NCI-H1436 (cell line): ENCODE results near the gene NCKAP5.

ENCODE experiments used
- DNase-seq: peaks from one replicate; lab custom pipeline; 2025; lab: John Stamatoyannopoulos, UW

Gene NCKAP5

GRCh38 chr2:133421516-133422324, 146.5 kb downstream of the NCKAP5 start:
- no peak for DNase-seq

- DNase-seq = no peak
These were observed 147.5 kb downstream of the NCKAP5 start for GRCh38 chr2:133420788-133421187.

DNA sequence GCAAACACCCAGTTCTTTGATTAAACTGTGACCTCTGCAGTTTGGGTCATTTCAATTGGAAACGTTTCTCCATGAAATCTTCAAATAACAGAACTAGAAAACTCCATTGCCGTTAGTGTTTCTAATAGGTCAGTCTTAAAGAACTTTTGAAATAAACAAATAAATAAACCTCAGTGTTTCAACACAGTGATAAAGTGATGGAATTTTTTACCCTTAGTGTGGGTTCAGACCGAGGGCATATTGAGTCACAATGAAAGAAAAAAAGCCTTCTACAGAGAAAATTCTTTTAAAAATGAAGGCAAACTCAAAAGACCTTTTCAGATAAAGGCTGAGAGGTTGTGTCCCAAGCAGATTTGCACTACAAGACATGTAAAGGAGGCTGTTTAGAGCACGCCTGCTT, 149.6 kb downstream of the NCKAP5 start:
- DNase-seq = no peak

DNA sequence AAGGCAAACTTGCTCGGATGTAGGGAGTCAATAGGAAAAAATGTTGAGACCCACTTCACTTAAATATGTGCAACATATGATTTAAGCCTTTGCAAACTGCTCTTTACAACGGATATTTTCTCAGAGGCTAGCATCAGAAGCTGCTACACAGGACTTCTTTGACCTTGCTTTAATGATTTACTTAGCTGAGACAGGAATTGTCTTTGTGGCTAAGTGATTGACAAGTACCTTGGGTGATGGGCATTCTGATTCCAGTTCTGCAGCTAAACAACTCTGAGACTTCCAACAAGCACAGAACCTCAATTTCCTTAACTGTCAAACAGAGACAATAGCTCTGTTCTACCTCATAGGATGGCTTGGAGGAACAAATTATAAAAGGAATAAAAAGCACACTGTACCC, 150.2 kb downstream of the NCKAP5 start:
- DNase-seq = no peak

DNA sequence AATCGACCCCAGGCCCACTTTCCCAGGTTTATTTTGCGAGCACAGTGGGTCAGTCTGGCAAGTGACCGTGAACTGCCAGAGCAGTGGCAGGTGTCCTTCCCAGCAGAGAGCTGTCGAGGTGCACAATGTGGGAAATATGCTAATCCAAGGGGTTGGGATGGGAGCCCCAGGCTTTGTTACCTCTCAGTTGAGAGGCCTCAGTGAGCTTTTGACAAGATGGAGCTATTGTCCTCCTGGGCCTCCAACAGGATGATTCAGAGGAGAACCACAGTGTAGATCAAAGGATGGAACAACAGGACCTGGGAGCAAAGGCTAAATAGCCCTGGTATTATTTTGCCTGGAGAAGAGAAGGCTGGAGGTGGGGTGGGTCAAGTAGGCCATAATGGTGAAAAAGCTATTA, 150.8 kb downstream of the NCKAP5 start:
- no peak for DNase-seq

DNA sequence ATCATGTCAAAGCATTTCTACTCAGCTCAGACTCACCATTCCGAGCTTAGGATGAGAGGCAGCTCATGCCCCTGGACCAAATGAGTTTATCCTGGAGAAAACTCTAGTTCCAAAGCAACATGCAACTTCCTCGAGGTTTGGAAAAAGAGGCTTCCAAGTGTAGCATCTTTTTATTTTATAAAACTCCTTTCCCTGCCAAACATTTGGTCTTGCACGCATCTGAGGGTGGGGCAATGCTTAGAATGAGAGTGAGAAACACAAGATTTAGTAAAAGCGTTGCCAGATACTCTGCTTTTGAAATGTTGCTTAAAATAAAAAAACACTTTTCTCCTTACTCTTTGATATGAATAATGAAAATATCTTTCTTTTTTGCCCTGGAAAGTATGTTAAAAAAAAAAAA, 151.5 kb downstream of the NCKAP5 start:
- no peak for DNase-seq

DNA sequence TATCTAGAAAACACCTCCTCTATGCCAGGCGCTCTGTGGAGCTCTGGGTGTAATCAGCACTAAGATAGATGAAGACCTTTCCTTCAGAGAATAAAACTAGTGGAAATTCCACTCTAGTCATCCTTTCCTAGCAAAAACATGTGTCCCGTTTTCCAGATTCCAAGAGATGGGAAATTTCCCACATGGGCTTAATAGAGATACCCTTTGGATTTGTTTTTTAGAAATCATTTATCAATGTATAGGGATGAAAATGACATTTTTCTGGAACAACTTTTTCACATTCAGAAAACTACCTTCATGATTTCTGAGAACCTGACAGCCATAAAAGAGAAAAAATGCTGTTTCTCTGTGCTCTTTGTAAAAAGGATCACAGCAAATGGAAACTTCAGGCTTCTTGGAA, 152.1 kb downstream of the NCKAP5 start:
- DNase-seq = no peak

- no peak for DNase-seq
These were observed 152.9 kb downstream of the NCKAP5 start for GRCh38 chr2:133415210-133415876.

DNA sequence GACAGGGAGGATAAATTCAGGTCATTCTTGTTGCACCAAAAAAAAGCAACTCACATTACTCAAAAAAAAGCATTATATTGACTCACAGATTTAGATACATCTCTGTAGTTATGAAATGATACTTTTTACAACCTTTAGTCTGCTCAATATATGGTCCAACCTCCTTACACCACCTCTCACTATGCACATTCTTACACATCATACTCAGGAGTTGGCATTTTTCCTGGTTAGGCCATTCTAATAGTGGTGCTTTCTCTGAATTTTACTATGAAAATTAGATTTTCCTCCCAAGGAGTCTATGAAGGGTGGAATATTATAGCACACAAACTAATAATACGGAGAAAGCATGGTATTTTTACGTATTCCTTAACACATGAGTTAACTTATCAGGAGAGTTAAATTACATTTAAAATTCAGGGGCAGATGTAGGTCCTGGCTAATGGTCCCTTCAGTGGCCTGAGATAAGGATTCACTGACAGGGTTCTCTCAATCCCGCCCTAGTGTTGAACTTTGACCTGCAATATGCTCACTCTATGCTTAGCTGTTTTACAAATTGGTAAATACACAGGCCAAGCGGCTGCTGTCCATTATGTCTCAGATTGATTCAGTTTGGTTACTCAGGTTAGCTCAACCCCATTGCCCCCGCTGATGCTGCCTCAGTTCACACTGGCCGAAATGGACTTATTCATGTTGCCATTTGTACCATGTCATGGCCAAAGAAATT, 153.6 kb downstream of the NCKAP5 start:
- DNase-seq = no peak

GRCh38 chr2:133413863-133414262, 154.4 kb downstream of the NCKAP5 start:
- no peak for DNase-seq

- no peak for DNase-seq
These were observed 155.6 kb downstream of the NCKAP5 start for GRCh38 chr2:133412694-133413093.

DNA sequence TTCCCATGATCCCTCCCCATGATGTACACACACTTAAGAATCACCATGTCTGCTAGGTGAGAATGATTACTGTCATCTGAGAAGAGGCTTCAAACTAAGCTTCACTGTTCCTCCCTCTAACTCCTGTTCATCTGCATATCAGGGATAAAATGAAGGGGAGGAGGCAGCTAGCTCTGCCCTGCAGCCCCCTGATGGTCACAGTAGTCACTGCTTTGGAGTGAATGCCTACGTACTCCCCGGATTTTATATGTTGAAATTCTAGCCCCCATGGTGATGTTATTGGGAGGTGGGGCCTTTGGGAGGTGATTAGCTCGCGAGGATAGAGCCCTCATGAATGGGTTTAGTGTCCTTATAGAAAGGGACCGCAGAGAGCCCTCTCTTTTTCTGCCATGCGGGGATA, 156.4 kb downstream of the NCKAP5 start:
- DNase-seq = no peak

DNA sequence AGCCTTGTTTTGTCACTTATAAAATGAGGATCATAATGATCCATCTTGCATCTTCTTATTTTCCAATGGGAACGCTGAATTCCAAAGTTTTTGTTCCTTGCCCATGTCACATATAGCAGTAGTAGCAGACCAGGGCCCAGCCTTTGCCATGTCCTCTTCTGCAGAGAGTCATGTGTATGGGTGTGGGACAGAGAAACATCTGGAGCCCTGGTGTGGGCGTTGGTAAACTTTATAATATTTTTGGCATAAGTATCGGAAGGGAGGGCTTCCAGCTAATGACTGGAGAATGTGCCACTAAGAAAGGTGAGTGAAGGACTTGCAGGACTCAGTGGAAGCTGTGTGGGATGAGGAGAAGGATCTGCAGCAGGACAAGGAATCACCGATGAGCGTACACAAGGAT, 157.2 kb downstream of the NCKAP5 start:
- DNase-seq = no peak

- no peak for DNase-seq
These were observed 158.5 kb downstream of the NCKAP5 start for GRCh38 chr2:133409581-133410285.

DNA sequence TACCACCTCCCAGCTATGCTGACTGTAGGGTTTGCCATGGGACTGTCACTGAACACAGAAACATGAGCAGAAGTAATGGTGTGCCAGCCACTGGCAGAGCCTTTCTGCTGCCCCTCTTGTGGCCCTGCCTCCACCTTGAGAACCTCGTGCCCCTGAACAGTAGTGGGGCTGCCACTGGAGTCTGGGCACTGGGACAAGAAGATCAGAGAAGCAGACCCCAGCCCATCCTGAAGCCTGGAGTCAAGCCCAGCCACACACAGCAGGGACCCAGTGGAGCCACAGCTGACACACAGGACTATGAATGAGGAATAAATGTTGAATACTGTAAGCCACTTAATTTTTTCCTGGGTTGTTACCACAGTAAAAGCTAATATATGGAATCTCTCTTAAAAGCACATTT, 159.6 kb downstream of the NCKAP5 start:
- no peak for DNase-seq

DNA sequence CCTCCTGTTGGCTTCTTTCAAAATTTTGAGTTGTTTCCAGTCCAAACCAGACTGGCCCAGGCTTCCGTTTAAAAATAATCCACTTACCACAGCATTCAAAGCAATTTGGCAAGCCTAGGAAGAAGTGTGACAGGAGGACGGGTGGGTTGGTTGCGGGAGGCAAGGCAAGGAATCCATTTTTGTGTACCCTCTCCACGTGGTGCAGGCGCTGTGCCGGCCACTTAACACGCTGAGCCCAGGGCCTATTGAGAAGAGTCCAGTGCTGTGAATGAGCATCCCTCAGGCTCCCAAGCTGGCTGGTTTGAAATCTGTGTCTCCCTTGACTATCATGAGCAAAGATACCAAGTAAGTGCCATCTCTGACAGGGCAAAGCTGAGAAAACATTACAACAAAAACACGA, 160.9 kb downstream of the NCKAP5 start:
- DNase-seq = no peak

- no peak for DNase-seq
These were observed 163.0 kb downstream of the NCKAP5 start for GRCh38 chr2:133405252-133405651.

DNA sequence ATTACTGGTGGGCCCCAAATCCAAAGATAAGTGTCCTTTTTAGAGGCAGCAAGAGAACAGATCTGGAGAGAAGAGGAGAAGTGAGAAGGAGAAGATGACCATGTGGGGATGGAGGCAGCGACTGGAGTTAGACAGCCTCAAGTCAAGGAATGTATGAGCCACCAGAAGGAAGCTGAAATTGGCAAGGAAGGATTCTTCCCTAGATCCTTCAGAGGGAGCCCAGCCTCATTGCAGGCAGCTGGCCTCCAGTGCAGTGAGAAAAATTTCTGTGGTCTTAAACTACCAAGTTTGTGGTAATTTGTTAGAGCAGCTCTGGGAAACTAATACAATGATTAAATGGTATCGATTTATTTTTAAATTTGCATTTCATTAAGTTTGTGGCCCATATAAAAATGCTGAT, 167.9 kb downstream of the NCKAP5 start:
- no peak for DNase-seq

- DNase-seq = no peak
These were observed 174.4 kb downstream of the NCKAP5 start for GRCh38 chr2:133393895-133394294.

DNA sequence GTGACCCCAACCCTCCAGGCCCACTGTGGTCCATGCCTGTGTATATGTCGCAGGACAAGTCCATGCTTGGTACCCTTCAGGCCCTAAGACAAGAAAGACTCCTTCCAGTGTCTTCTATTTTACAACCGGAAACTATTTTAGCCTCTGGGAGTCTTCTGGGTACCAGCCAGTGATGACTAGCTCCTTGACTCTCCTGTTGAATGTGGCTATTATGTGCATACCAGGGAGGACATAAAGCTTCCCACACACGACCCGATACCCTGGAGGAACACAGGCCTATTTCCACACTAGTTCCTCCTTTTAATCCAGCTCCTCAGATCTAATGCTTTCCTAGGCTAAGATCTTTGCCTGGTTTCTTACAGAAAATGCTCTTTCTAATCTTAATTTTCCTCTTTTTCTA, 178.1 kb downstream of the NCKAP5 start:
- no peak for DNase-seq

DNA sequence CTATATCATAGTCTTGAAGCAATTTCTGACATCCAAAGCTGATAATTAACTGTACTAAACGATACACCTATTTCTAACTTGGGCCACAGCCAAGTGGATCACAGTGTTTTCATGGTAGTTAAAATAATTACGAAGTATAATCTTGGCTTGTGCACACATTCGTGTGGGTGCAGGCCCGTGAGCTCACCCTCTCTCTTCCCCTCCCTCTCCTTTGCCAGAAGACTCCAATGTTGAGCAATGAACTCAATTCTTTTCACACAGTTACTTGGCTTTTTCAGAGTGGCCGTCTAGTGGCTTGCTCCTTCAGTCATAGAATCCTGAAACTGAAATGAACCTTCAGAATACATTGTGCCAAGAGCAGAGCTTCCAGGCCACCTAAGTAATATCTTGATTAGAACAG, 178.7 kb downstream of the NCKAP5 start:
- DNase-seq = no peak

- DNase-seq = no peak
These were observed 185.7 kb downstream of the NCKAP5 start for GRCh38 chr2:133382566-133382965.
